ENCODE results near the gene TXNRD2.
A peak's percentile ranks its signal among the peaks of the same experiment; 100 is the strongest.

TXNRD2 gene

DNA sequence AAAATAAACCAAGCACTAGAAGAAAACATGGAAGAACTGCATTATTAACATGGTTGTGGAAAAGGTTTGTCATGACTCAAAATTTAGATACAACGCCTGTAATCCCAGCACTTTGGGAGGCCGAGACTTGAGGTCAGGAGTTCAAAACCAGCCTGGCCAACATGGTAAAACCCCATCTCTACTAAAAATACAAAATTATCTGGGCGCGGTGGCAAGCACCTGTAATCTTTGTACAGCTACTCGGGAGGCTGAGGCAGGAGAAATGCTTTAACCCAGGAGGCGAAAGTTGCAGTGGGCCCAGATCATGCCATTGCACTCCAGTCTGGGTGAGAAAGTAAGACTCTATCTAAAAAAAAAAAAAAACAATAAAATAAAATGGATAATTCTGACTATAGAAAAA is 110.6 kb downstream of the TXNRD2 start:
- Histone ChIP-seq H3K4me2 (no peak overlapping the region), H4K20me1 (peaks cover 29% of the 10 kb centered on the region; the same call in 1 of the 2 replicates), H3K4me1 (peaks cover 13% of the 10 kb centered on the region), H3K27ac (no peak overlapping the region), H3K27me3 (no peaks in the 10 kb centered on the region), H3K9me3 (0 out of 2 replicates have a peak, but pooled peaks cover 6% of the 10 kb centered on the region), H3K36me3 (peaks cover 8% of the 10 kb centered on the region; the same call in 1 of the 2 replicates), H3K4me3 (no peak overlapping the region), H3K9ac (no peak overlapping the region)
- TF ChIP-seq Cebpa-rat (IDR thresholded peaks at IDR 0.05): no peak

DNA sequence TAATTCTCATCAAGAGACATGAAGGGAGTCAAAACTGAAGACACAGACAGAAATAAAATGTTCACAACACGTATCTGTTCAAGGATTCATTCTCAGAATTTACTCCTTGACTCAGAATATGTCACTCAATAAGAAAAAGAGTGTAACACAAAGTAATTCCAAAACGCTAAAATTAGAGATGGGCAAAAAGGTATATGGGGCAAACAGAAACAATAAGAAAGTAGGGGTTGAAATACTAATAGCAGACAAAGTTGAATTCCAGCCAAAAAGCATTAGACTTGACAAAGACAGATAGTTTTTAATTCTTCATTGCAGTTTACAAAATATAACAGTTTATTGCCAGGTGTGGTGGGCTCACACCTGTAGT is 113.6 kb downstream of the TXNRD2 start:
- H3K27ac ChIP-seq: no peak overlapping the region
- peaks cover 9% of the 10 kb centered on the region; the same call in 1 of the 2 replicates for H3K36me3 ChIP-seq
- H3K9ac ChIP-seq: no peak overlapping the region

DNA sequence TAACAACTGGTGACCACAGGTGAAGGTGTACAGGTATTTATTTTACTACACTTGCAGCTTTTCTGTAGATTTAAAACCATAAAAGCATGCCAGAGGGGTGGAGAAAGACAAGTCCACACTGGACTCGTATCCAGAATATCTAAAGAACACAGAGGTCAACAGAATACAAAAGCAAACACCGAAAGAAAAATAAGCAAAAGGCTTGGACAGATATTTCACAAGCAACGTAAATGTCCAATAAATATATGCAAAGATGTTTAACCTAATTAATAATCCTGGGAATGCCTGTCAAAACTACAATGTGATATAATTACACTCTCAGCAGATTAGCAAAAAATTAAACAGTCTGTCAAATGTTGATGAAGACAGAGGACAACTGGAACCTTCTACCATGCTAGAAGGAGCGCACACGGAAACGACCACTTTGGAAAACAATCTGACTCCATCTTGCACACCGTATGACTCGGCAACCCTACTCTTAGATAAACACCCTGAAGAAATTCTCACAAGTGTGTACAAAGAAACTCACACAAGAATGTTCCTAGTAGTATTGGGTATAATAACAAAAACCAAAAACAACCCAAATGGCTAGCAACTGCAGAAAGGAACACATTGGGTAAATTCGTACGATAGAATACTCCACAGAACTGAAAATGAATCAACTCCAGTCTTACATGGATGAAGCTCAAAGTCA is 114.1 kb downstream of the TXNRD2 start:
- Histone ChIP-seq H3K9me3 (0 out of 2 replicates have a peak, but pooled peaks cover 8% of the 10 kb centered on the region), H3K27me3 (no peaks in the 10 kb centered on the region), H3K4me2 (no peak overlapping the region), H4K20me1 (peaks cover 41% of the 10 kb centered on the region), H3K4me1 (peaks cover 42% of the 10 kb centered on the region), H3K27ac (no peak overlapping the region), H3K9ac (no peak overlapping the region), H3K36me3 (peaks cover 9% of the 10 kb centered on the region; the same call in 1 of the 2 replicates), H3K4me3 (no peak overlapping the region)
- no peak for TF ChIP-seq Cebpa-rat (IDR thresholded peaks at IDR 0.05)

More for the DNA sequence above, 113.6 kb downstream of the TXNRD2 start:
- no peak for TF ChIP-seq Cebpa-rat (IDR thresholded peaks at IDR 0.05)
- Histone ChIP-seq H3K9me3 (0 out of 2 replicates have a peak, but pooled peaks cover 8% of the 10 kb centered on the region), H3K4me1 (peaks cover 42% of the 10 kb centered on the region), H3K4me2 (no peak overlapping the region), H3K27me3 (no peaks in the 10 kb centered on the region), H4K20me1 (peaks cover 41% of the 10 kb centered on the region), H3K4me3 (no peak overlapping the region)

DNA sequence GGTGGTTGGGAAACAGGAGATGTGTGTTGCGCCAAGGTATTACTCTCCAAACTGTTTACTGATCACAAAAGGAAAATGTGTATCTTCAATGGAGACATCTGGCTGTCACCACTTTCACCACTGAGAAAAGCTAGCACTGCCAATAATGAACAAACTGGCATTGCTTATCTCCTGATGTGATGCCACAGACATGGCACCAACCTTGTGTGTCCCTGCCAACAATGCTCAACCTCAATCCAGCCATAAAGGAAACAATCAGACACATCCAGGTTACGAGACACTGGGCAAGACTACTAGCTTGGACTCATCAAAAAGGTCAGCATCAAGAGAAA is 115.0 kb downstream of the TXNRD2 start:
- TF ChIP-seq Cebpa-rat (IDR thresholded peaks at IDR 0.05): no peak
- Histone ChIP-seq H3K9me3 (0 out of 2 replicates have a peak, but pooled peaks cover 8% of the 10 kb centered on the region), H3K4me2 (no peak overlapping the region), H3K36me3 (peaks cover 9% of the 10 kb centered on the region; the same call in 1 of the 2 replicates), H3K4me1 (peaks cover 46% of the 10 kb centered on the region), H3K27me3 (no peaks in the 10 kb centered on the region), H4K20me1 (peaks cover 44% of the 10 kb centered on the region), H3K9ac (no peak overlapping the region), H3K4me3 (no peak overlapping the region), H3K27ac (no peak overlapping the region)

DNA sequence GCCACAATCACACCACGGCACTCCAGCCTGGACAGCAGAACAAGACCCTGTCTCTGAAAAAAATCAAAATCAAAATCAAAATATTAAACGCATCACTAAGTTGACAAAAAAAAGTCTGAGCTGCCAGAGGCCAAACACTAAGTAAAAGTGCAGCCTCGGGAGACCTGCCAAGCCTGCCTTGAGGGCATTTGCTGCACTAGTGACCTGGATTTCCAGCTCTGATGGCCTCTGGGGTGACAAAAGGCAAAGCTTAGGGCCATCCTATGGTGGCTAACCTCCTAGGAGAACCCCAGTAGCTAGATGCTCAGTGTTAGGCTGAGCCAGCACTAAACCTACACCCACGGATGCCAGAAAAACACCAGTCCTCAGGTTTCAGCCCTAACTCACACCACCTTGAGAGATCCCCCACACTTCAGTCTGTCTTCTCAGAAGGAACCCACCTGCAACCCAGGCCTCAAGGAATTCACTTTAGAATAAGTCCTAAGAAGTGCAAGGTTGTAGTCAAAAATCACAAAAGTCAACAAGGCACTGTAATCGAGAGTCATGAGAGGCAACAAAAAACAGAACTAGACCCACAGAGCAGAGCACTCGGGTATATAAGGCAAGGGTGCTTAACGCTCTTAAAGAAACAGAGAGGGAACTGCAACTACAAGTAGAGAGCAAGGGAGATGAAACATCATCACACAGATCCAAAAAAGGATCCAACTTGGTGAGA is 115.6 kb downstream of the TXNRD2 start:
- H3K27ac ChIP-seq: no peak overlapping the region; the same call in 1 of the 2 replicates
- H3K4me2 ChIP-seq: peak overlapping the region; percentile 87
- H4K20me1 ChIP-seq: peaks cover 47% of the 10 kb centered on the region
- H3K9ac ChIP-seq: no peak overlapping the region
- H3K4me1 ChIP-seq: peaks cover 51% of the 10 kb centered on the region
- H3K4me3 ChIP-seq: no peak overlapping the region
- H3K9me3 ChIP-seq: 0 out of 2 replicates have a peak, but pooled peaks cover 8% of the 10 kb centered on the region
- H3K27me3 ChIP-seq: no peaks in the 10 kb centered on the region
- no peak for TF ChIP-seq Cebpa-rat (IDR thresholded peaks at IDR 0.05)
- peaks cover 9% of the 10 kb centered on the region; the same call in 1 of the 2 replicates for H3K36me3 ChIP-seq
